Ovary (tissue), 3 donors: ENCODE data around the gene RCAN3.

Experiments used
- CTCF ChIP-seq, 3 donors: fragments of 450-650 bp in 2 of 3; fragments of 200-600 bp in 1 of 3; IDR thresholded peaks; one replicate each; pipeline versions ENCODE4 v1.5.1 to v1.8.0; 2016 to 2022; ENCODE audit warnings: antibody characterized with exemption in 3 of 3, mild to moderate bottlenecking in 1 of 3
- POLR2A ChIP-seq: fragments of 450-650 bp; IDR thresholded peaks from one replicate; pipeline ENCODE4 v1.6.1; 2017; ENCODE audit warnings: antibody characterized with exemption, mild to moderate bottlenecking, moderate library complexity
- donor health status: DM: no; HTN: no; CAD: no.

GRCh38 chr1:24455272-24455671, 47.4 kb upstream of the RCAN3 start:
- no peak for TF ChIP-seq CTCF (IDR thresholded peaks at IDR 0.05)
- no peak for TF ChIP-seq POLR2A
